CD8-positive, alpha-beta memory T cell (primary cell): Measurements from ENCODE around the gene ADGRV1. TPM values are rescaled to one million over a fixed set of nuclear protein-coding genes. Genes with fewer than 3 reads are reported as not detected.
"Not testable (repeated sequence)": the region's sequence is repeated elsewhere in the genome, so short reads cannot be mapped to it uniquely, and the experiment has no call there.

ENCODE experiments used
- CTCF ChIA-PET: fragments of 350-600 bp; sonication (Branson Sonifier 250); formaldehyde crosslinking; loops from one replicate; lab custom pipeline; 2021; ENCODE audit warnings: antibody characterized with exemption; lab: Charles Lee
- POLR2A ChIA-PET: fragments of 350-600 bp; sonication (Branson Sonifier 250); formaldehyde crosslinking; loops from one replicate; lab custom pipeline; 2021; ENCODE audit warnings: antibody characterized with exemption; lab: Charles Lee
- DNase-seq, 5 donors: peaks; one replicate each; pipeline versions ENCODE4 v3.0.0 to v3.0.0-alpha.2; 2020 to 2022; ENCODE audit warnings: mixed read lengths in 1 of 5
- H3K27ac ChIP-seq: one replicate; pipeline ENCODE4 v1.7.0; 2013; ENCODE audit warnings: low read depth, mild to moderate bottlenecking, low read length, moderate library complexity
- H3K27me3 ChIP-seq: 2 replicates; pipeline ENCODE4 v1.7.0; 2013; ENCODE audit warnings: low read length, mild to moderate bottlenecking; ENCODE audit not compliant: insufficient read depth, poor library complexity, severe bottlenecking
- H3K36me3 ChIP-seq: 2 replicates; pipeline ENCODE4 v1.7.0; 2013; ENCODE audit warnings: mild to moderate bottlenecking, low read length, moderate library complexity; ENCODE audit not compliant: insufficient read depth
- H3K4me1 ChIP-seq: 2 replicates; pipeline ENCODE4 v1.7.0; 2013; ENCODE audit warnings: mild to moderate bottlenecking, low read length, moderate library complexity; ENCODE audit not compliant: insufficient read depth
- H3K4me3 ChIP-seq: 2 replicates; pipeline ENCODE4 v1.7.0; 2013; ENCODE audit warnings: mild to moderate bottlenecking, low read length
- H3K9me3 ChIP-seq: 2 replicates; pipeline ENCODE4 v1.7.0; 2013; ENCODE audit warnings: mild to moderate bottlenecking, low read length
- H3K27ac Mint-ChIP-seq, 8 donors: one replicate each; pipeline ENCODE4 v1.8.0; 2020 to 2021; ENCODE audit warnings: mixed read lengths in 8 of 8, mild to moderate bottlenecking in 6 of 8, inconsistent platforms in 3 of 8, moderate library complexity in 3 of 8
- H3K27me3 Mint-ChIP-seq, 2 donors: one replicate each; pipeline ENCODE4 v1.8.0; 2020 to 2021; ENCODE audit warnings: mixed read lengths in 2 of 2, mild to moderate bottlenecking in 1 of 2, moderate library complexity in 1 of 2
- H3K36me3 Mint-ChIP-seq, 3 donors: one replicate each; pipeline ENCODE4 v1.8.0; 2020 to 2021; ENCODE audit warnings: mixed read lengths in 3 of 3, inconsistent platforms in 1 of 3, mild to moderate bottlenecking in 1 of 3
- H3K4me1 Mint-ChIP-seq, 3 donors: one replicate each; pipeline ENCODE4 v1.8.0; 2020 to 2021; ENCODE audit warnings: mixed read lengths in 3 of 3, inconsistent platforms in 1 of 3, mild to moderate bottlenecking in 1 of 3
- H3K4me3 Mint-ChIP-seq, 7 donors: one replicate each; pipeline ENCODE4 v1.8.0; 2020 to 2021; ENCODE audit warnings: mixed read lengths in 7 of 7, mild to moderate bottlenecking in 6 of 7, moderate library complexity in 4 of 7, inconsistent platforms in 2 of 7
- H3K9me3 Mint-ChIP-seq, 5 donors: one replicate each; pipeline ENCODE4 v1.8.0; 2020 to 2022; ENCODE audit warnings: mixed read lengths in 5 of 5, mild to moderate bottlenecking in 3 of 5, moderate library complexity in 2 of 5, inconsistent platforms in 1 of 5
- polyA plus RNA-seq: library from polyadenylated mRNA; unstranded; fragments of 300-500 nt; fragmentation: Illumina TruSeq; gene quantifications from one replicate; pipeline ENCODE4 v1.2.3, GENCODE V29; 2021
- total RNA-seq, 2 experiments: library from RNA; stranded (reverse); gene quantifications; one replicate each; pipeline ENCODE4 v1.2.3, GENCODE V29; 2021

The ADGRV1 gene
- total and polyA plus RNA-seq, 3 experiments from 2014 or later, result 0.33 to 0.44 TPM; not detected in 1

- H3K27me3 Mint-ChIP-seq, result peaks cover 0 to 4% of the 10 kb centered on the region in 2 donors
- Histone ChIP-seq H3K36me3 (no peaks in the 10 kb centered on the region), H3K4me1 (no peaks in the 10 kb centered on the region), H3K27me3 (no peaks in the 10 kb centered on the region), H3K9me3 (no peaks in the 10 kb centered on the region), H3K27ac (no peak overlapping the region), H3K4me3 (no peak overlapping the region)
- no peak for DNase-seq
- no peaks in the 10 kb centered on the region for H3K4me1 Mint-ChIP-seq
- ChIA-PET CTCF (no interaction called here), POLR2A (no interaction called here)
- H3K4me3 Mint-ChIP-seq, result no peak overlapping the region
- H3K9me3 Mint-ChIP-seq, result no peaks in the 10 kb centered on the region
- H3K27ac Mint-ChIP-seq, result no peak overlapping the region
- no peaks in the 10 kb centered on the region for H3K36me3 Mint-ChIP-seq
Observed at GRCh38 chr5:90810211-90810610, 251.6 kb downstream of the ADGRV1 start.

- H3K27ac Mint-ChIP-seq, result no peak overlapping the region
- no peak for DNase-seq
- H3K4me1 Mint-ChIP-seq, result no peaks in the 10 kb centered on the region
- no peaks in the 10 kb centered on the region for H3K36me3 Mint-ChIP-seq
- no peaks in the 10 kb centered on the region for H3K9me3 Mint-ChIP-seq
- Histone ChIP-seq H3K36me3 (no peaks in the 10 kb centered on the region), H3K27ac (no peak overlapping the region), H3K9me3 (no peaks in the 10 kb centered on the region), H3K4me3 (no peak overlapping the region), H3K4me1 (no peaks in the 10 kb centered on the region), H3K27me3 (no peaks in the 10 kb centered on the region)
- ChIA-PET POLR2A (no interaction called here), CTCF (no interaction called here)
- peaks cover 0 to under 1% of the 10 kb centered on the region in 2 donors for H3K27me3 Mint-ChIP-seq
- no peak overlapping the region for H3K4me3 Mint-ChIP-seq
Observed at GRCh38 chr5:90813392-90813791, 254.8 kb downstream of the ADGRV1 start.

GRCh38 chr5:90822062-90822461, 263.5 kb downstream of the ADGRV1 start:
- H3K27me3 ChIP-seq, H3K36me3 Mint-ChIP-seq, H3K27ac Mint-ChIP-seq, POLR2A ChIA-PET, DNase-seq, H3K36me3 ChIP-seq, CTCF ChIA-PET, H3K4me1 Mint-ChIP-seq, H3K4me3 Mint-ChIP-seq, H3K4me1 ChIP-seq, H3K27ac ChIP-seq, H3K4me3 ChIP-seq, H3K9me3 Mint-ChIP-seq, H3K9me3 ChIP-seq: not testable (repeated sequence)
- H3K27me3 Mint-ChIP-seq, result peaks cover 8 to 15% of the 10 kb centered on the region in 2 donors

GRCh38 chr5:90824436-90824835, 265.8 kb downstream of the ADGRV1 start:
- Histone ChIP-seq H3K9me3 (no peaks in the 10 kb centered on the region), H3K36me3 (no peaks in the 10 kb centered on the region), H3K27ac (no peak overlapping the region), H3K27me3 (no peaks in the 10 kb centered on the region), H3K4me3 (no peak overlapping the region), H3K4me1 (no peaks in the 10 kb centered on the region)
- Mint-ChIP-seq H3K36me3 (no peaks in the 10 kb centered on the region), H3K4me1 (no peaks in the 10 kb centered on the region), H3K9me3 (peaks cover 0 to 3% (median 0%) of the 10 kb centered on the region in 5 donors), H3K27me3 (peaks cover 8 to 15% of the 10 kb centered on the region in 2 donors), H3K27ac (no peak overlapping the region), H3K4me3 (no peak overlapping the region)
- POLR2A ChIA-PET, result no interaction called here
- no peak for DNase-seq
- CTCF ChIA-PET, result no interaction called here

- no peaks in the 10 kb centered on the region for H3K4me1 Mint-ChIP-seq
- no peak overlapping the region for H3K27ac ChIP-seq
- H3K9me3 Mint-ChIP-seq, result no peaks in the 10 kb centered on the region
- H3K4me1 ChIP-seq, result no peaks in the 10 kb centered on the region
- peaks cover 6 to 12% of the 10 kb centered on the region in 2 donors for H3K27me3 Mint-ChIP-seq
- H3K27ac Mint-ChIP-seq, result no peak overlapping the region
- H3K36me3 ChIP-seq, result no peaks in the 10 kb centered on the region
- no peaks in the 10 kb centered on the region for H3K36me3 Mint-ChIP-seq
- ChIA-PET POLR2A (no interaction called here), CTCF (no interaction called here)
- no peak overlapping the region for H3K4me3 ChIP-seq
- H3K9me3 ChIP-seq, result no peaks in the 10 kb centered on the region
- no peak overlapping the region for H3K4me3 Mint-ChIP-seq
- DNase-seq, result no peak
- no peaks in the 10 kb centered on the region for H3K27me3 ChIP-seq
Observed at GRCh38 chr5:90830058-90830457, 271.5 kb downstream of the ADGRV1 start.

GRCh38 chr5:90833753-90834152, 275.2 kb downstream of the ADGRV1 start:
- Histone ChIP-seq H3K4me1 (no peaks in the 10 kb centered on the region), H3K27ac (no peak overlapping the region), H3K27me3 (no peaks in the 10 kb centered on the region), H3K36me3 (no peaks in the 10 kb centered on the region), H3K9me3 (no peaks in the 10 kb centered on the region), H3K4me3 (no peak overlapping the region)
- no peaks in the 10 kb centered on the region for H3K36me3 Mint-ChIP-seq
- ChIA-PET POLR2A (no interaction called here), CTCF (no interaction called here)
- H3K4me3 Mint-ChIP-seq, result no peak overlapping the region
- no peaks in the 10 kb centered on the region for H3K9me3 Mint-ChIP-seq
- no peak overlapping the region for H3K27ac Mint-ChIP-seq
- peaks cover 3 to 6% of the 10 kb centered on the region in 2 donors for H3K27me3 Mint-ChIP-seq
- no peak for DNase-seq
- H3K4me1 Mint-ChIP-seq, result no peaks in the 10 kb centered on the region

- ChIA-PET CTCF (no interaction called here), POLR2A (no interaction called here)
- Mint-ChIP-seq H3K27me3 (peaks cover 7 to 10% of the 10 kb centered on the region in 2 donors), H3K4me3 (no peak overlapping the region), H3K4me1 (no peaks in the 10 kb centered on the region), H3K9me3 (no peaks in the 10 kb centered on the region), H3K36me3 (no peaks in the 10 kb centered on the region), H3K27ac (no peak overlapping the region)
- Histone ChIP-seq H3K36me3 (no peaks in the 10 kb centered on the region), H3K4me1 (no peaks in the 10 kb centered on the region), H3K4me3 (no peak overlapping the region), H3K9me3 (no peaks in the 10 kb centered on the region), H3K27me3 (no peaks in the 10 kb centered on the region), H3K27ac (no peak overlapping the region)
- DNase-seq, result no peak
Observed at GRCh38 chr5:90834711-90835110, 276.1 kb downstream of the ADGRV1 start.

GRCh38 chr5:90843443-90843842, 284.8 kb downstream of the ADGRV1 start:
- Histone ChIP-seq H3K36me3 (no peaks in the 10 kb centered on the region), H3K27me3 (no peaks in the 10 kb centered on the region), H3K4me3 (no peak overlapping the region), H3K27ac (no peak overlapping the region), H3K4me1 (no peaks in the 10 kb centered on the region), H3K9me3 (no peaks in the 10 kb centered on the region)
- Mint-ChIP-seq H3K4me1 (peaks cover 4 to 7% (median 4%) of the 10 kb centered on the region in 3 donors), H3K4me3 (no peak overlapping the region), H3K36me3 (no peaks in the 10 kb centered on the region), H3K27me3 (peaks cover 9 to 41% of the 10 kb centered on the region in 2 donors), H3K27ac (no peak overlapping the region), H3K9me3 (no peaks in the 10 kb centered on the region)
- no peak for DNase-seq
- POLR2A ChIA-PET, result no interaction called here
- CTCF ChIA-PET, result no interaction called here

- Mint-ChIP-seq H3K4me3 (no peak overlapping the region), H3K27ac (no peak overlapping the region), H3K27me3 (peaks cover 3 to 32% of the 10 kb centered on the region in 2 donors), H3K36me3 (no peaks in the 10 kb centered on the region), H3K9me3 (no peaks in the 10 kb centered on the region), H3K4me1 (peaks cover 4 to 7% (median 4%) of the 10 kb centered on the region in 3 donors)
- H3K27ac ChIP-seq, result no peak overlapping the region
- ChIA-PET CTCF (no interaction called here), POLR2A (no interaction called here)
- H3K4me1 ChIP-seq, result no peaks in the 10 kb centered on the region
- H3K4me3 ChIP-seq, result no peak overlapping the region
- H3K27me3 ChIP-seq, result no peaks in the 10 kb centered on the region
- no peaks in the 10 kb centered on the region for H3K36me3 ChIP-seq
- no peak for DNase-seq
- no peaks in the 10 kb centered on the region for H3K9me3 ChIP-seq
Observed at GRCh38 chr5:90844931-90845330, 286.3 kb downstream of the ADGRV1 start.
